Measurements from ENCODE around the gene GPS1. TPM values are rescaled to one million over a fixed set of nuclear protein-coding genes. Genes with fewer than 3 reads are reported as not detected.

GPS1 gene
- total RNA-seq, 1 donor from 2014 or later, result 80.3 TPM

DNA sequence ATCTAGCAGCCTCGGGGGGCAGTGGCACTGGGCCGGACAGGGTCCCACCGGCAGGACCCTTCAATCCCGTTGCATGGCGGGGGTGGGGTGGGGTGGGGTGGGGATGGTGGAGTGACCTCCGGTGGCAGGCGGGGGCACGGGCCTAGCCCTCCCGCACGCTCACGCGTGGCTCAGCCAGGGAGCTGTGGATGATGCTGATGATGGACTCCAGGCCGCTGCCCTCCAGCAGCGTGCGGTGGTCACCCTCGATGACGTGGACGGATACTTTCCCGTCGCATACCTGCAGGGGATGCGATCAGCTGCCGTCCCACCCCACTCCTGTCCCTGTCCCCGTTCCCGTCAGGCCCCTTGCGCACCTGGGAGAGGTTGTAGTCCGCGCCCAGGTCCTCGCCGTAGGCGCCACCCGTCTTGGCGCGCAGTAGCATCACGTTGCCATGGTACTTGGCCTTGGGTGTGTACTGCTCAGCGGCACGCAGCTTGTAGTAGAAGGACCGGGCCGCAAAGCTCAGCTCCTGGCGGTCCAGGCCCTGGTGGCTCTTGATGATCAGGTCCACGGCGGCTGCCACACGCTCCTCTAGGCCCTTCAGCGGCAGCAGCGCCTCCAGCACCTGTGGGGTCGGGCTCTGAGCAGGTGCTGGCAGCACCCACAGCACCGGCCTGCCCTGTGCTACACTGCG is 27.4 kb downstream of the GPS1 start:
- intact Hi-C loops (cut with DNase I), result no loop called here
- Histone ChIP-seq H3K9me3 (no peaks in the 10 kb centered on the region), H3K36me3 (peaks cover 0 to 55% of the 10 kb centered on the region in 2 donors), H3K4me1 (peaks cover 16% of the 10 kb centered on the region), H3K27me3 (no peaks in the 10 kb centered on the region), H3K27ac (no peak overlapping the region), H3K4me3 (no peak overlapping the region)
- TF ChIP-seq POLR2AphosphoS5 (IDR thresholded peaks at IDR 0.05; ENCODE audit: insufficient read depth in 1 of 2, low read depth in 1 of 2) (no peak), POLR2A (IDR thresholded peaks at IDR 0.05) (no peak)
- TF ChIP-seq, protein P1, sequence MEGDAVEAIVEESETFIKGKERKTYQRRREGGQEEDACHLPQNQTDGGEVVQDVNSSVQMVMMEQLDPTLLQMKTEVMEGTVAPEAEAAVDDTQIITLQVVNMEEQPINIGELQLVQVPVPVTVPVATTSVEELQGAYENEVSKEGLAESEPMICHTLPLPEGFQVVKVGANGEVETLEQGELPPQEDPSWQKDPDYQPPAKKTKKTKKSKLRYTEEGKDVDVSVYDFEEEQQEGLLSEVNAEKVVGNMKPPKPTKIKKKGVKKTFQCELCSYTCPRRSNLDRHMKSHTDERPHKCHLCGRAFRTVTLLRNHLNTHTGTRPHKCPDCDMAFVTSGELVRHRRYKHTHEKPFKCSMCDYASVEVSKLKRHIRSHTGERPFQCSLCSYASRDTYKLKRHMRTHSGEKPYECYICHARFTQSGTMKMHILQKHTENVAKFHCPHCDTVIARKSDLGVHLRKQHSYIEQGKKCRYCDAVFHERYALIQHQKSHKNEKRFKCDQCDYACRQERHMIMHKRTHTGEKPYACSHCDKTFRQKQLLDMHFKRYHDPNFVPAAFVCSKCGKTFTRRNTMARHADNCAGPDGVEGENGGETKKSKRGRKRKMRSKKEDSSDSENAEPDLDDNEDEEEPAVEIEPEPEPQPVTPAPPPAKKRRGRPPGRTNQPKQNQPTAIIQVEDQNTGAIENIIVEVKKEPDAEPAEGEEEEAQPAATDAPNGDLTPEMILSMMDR (IDR thresholded peaks at IDR 0.05), result no peak
- DNase-seq (ENCODE audit: extremely low spot score in 2 of 2), result no peak

DNA sequence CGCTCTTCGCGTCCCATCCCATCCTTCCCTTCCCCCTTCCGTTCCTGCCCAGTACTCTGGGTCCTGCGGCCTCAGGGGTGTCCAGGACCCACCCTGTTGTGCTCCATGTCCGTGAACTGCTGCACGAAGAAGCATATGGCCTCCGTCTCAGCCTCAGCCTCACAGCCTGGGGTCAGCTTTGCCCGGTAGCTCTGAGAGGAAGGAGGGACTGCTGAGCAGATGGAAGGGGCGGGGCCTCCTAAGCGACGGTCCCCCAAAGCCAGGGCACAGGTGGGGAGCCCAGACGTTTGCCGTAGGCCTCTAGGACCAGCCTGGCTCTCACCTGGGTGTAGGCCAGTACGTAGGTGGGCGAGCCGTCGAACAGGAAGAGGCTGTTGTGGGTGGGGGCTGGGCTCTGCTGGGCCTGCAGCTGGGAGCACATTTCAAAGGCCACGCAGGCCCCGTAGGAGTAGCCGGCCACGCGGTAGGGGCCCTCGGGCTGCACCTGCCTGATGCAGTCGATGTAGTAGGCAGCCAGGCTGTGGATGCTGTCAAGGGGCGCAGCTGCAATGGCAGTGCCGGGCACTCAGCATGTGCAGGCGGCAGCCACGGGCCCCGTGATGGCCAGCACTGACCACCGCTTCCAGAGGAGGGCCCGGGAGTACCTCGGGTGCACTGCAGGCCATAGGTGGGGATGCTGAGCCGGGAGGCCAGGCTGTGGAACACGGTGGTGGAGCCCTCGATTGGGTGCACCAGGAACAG is 28.5 kb downstream of the GPS1 start:
- H3K9me3 ChIP-seq, result no peaks in the 10 kb centered on the region
- peaks cover 16% of the 10 kb centered on the region for H3K4me1 ChIP-seq
- no peak for DNase-seq (ENCODE audit: extremely low spot score in 2 of 2)
- no peak overlapping the region for H3K27ac ChIP-seq
- peaks cover 0 to 66% of the 10 kb centered on the region in 2 donors for H3K36me3 ChIP-seq
- intact Hi-C loops (cut with DNase I), result no loop called here
- H3K4me3 ChIP-seq, result no peak overlapping the region
- no peaks in the 10 kb centered on the region for H3K27me3 ChIP-seq
- TF ChIP-seq POLR2AphosphoS5 (IDR thresholded peaks at IDR 0.05; ENCODE audit: insufficient read depth in 1 of 2, low read depth in 1 of 2), result no peak
- no peak for TF ChIP-seq POLR2A (IDR thresholded peaks at IDR 0.05)

DNA sequence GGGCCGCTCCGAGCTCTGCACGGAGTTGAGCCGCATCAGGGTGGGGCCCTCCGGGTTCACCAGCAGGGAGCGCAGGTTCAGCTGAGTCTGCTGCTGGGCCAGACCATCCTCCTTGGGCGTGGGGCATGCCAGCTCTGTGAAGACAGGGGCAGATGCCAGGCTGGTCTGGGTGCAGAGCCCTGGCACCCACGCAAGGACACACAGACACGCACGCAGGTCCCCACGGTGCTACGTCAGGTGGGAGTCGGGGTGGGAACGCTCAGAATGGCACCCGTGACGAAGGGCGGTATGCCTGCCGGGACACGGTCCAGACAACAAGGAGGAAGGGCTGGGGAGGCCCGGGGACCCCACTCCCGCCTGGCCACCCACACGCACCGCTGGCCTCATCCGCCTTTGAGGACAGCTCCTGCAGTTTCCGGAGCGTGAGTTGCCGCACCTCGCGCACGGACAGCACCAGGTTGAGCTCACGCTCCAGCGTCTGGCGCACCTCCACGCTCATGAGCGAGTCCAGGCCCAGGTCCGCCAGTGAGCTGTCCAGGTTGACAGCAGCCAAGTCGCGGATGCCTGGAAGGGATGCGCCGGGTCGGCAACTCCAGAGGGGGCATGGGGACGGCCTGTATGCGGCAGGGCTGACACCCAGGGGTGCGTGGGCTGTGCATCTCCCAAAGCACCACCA is 29.2 kb downstream of the GPS1 start:
- Histone ChIP-seq H3K27ac (no peak overlapping the region), H3K27me3 (no peaks in the 10 kb centered on the region), H3K9me3 (no peaks in the 10 kb centered on the region), H3K36me3 (peaks cover 0 to 73% of the 10 kb centered on the region in 2 donors), H3K4me3 (no peak overlapping the region), H3K4me1 (peaks cover 16% of the 10 kb centered on the region)
- DNase-seq (ENCODE audit: extremely low spot score in 2 of 2), result no peak
- no peak for TF ChIP-seq POLR2AphosphoS5 (IDR thresholded peaks at IDR 0.05; ENCODE audit: insufficient read depth in 1 of 2, low read depth in 1 of 2)
- no peak for TF ChIP-seq POLR2A (IDR thresholded peaks at IDR 0.05)
- TF ChIP-seq, protein P1 (IDR thresholded peaks at IDR 0.05), result no peak
- intact Hi-C loops (cut with DNase I), result no loop called here

DNA sequence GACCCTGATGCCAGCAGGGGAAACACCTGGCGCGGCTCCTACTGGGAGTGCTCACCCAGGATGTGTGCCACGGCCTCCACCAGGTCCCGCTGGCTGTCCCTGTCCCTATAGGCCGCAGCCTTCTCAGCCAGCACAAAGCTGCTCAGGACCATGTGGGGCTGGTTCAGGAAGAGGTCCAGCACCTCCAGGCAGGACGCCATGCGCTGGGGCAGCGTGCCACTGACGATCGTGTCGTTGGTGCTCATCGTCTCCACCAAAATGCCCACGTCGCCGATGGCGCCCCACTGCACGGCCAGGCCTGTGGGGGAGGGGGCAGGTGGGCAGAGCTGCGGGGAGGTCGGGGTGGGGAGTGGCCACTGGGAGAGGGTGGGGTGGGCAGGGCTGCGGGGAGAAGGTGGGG is 29.8 kb downstream of the GPS1 start:
- H3K9me3 ChIP-seq, result no peaks in the 10 kb centered on the region
- no peak overlapping the region for H3K27ac ChIP-seq
- peaks cover 0 to 79% of the 10 kb centered on the region in 2 donors for H3K36me3 ChIP-seq
- TF ChIP-seq, protein P1 (IDR thresholded peaks at IDR 0.05), result no peak
- TF ChIP-seq POLR2AphosphoS5 (IDR thresholded peaks at IDR 0.05; ENCODE audit: insufficient read depth in 1 of 2, low read depth in 1 of 2) (no peak), POLR2A (IDR thresholded peaks at IDR 0.05) (no peak)
- peaks cover 16% of the 10 kb centered on the region for H3K4me1 ChIP-seq
- no peaks in the 10 kb centered on the region for H3K27me3 ChIP-seq
- DNase-seq (ENCODE audit: extremely low spot score in 2 of 2), result no peak
- H3K4me3 ChIP-seq, result no peak overlapping the region
- intact Hi-C loops (cut with DNase I), result no loop called here

DNA sequence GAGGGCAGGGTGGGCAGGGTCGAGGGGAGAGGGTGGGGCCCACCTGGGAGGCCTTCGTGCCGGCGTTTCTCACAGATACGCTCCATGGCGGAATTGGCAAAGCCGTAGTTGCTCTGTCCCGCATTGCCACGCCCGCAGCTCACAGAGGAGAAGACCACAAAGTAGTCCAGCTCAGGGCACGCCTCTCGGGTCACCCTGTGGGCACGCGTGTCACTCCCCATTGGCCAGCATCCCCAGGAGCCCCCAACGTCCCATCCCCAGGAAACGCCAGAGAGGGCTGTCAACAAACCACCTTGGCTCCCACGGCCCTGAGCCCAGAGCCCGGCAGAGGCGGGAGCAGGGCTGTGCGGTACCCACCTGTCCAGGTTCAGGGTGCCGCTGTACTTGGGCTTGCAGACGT is 30.3 kb downstream of the GPS1 start:
- no peak overlapping the region for H3K27ac ChIP-seq
- H3K4me3 ChIP-seq, result no peak overlapping the region
- no peaks in the 10 kb centered on the region for H3K9me3 ChIP-seq
- H3K36me3 ChIP-seq, result peaks cover 0 to 83% of the 10 kb centered on the region in 2 donors
- no peak for DNase-seq (ENCODE audit: extremely low spot score in 2 of 2)
- H3K4me1 ChIP-seq, result peaks cover 16% of the 10 kb centered on the region
- intact Hi-C loops (cut with DNase I), result no loop called here
- TF ChIP-seq POLR2AphosphoS5 (IDR thresholded peaks at IDR 0.05; ENCODE audit: insufficient read depth in 1 of 2, low read depth in 1 of 2) (no peak), POLR2A (IDR thresholded peaks at IDR 0.05) (no peak)
- TF ChIP-seq, protein P1 (IDR thresholded peaks at IDR 0.05), result no peak
- H3K27me3 ChIP-seq, result no peaks in the 10 kb centered on the region

All from vagina (tissue), 2 donors.